Suprapubic skin (tissue), 3 donors: ENCODE measurements around the gene CDH4.

Experiments used
- CTCF ChIP-seq, 2 donors: fragments of 200-600 bp in 1 of 2; fragments of 450-650 bp in 1 of 2; sonication (generic) in 1 of 2; IDR thresholded peaks; one replicate each; pipeline ENCODE4 v1.5.1; 2016 to 2019; ENCODE audit warnings: antibody characterized with exemption in 2 of 2, mild to moderate bottlenecking in 1 of 2, moderate library complexity in 1 of 2
- POLR2A ChIP-seq, 2 donors: fragments of 450-650 bp; IDR thresholded peaks; one replicate each; pipeline ENCODE4 v1.6.1; 2017; ENCODE audit warnings: antibody characterized with exemption in 2 of 2, mild to moderate bottlenecking in 2 of 2, moderate library complexity in 2 of 2

- TF ChIP-seq CTCF (IDR thresholded peaks at IDR 0.05) (no peak), POLR2A (IDR thresholded peaks at IDR 0.05) (no peak)
Measured at GRCh38 chr20:61739086-61739831, 487.2 kb downstream of the CDH4 start.
